Duodenal mucosa (tissue), 2 donors: ENCODE results near the gene XXYLT1.

ENCODE experiments used
- H3K27ac ChIP-seq: one replicate; pipeline ENCODE4 v1.7.0; 2013; ENCODE audit warnings: low read depth, low read length
- H3K27me3 ChIP-seq, 2 donors: one replicate each; pipeline ENCODE4 v1.7.0; 2013; ENCODE audit warnings: low read length in 2 of 2, control low read depth in 1 of 2; ENCODE audit not compliant: insufficient read depth in 2 of 2, control insufficient read depth in 1 of 2
- H3K36me3 ChIP-seq, 2 donors: one replicate each; pipeline ENCODE4 v1.7.0; 2013; ENCODE audit warnings: low read length in 2 of 2, control low read depth in 1 of 2; ENCODE audit not compliant: insufficient read depth in 2 of 2, control insufficient read depth in 1 of 2
- H3K4me1 ChIP-seq, 2 donors: one replicate each; pipeline ENCODE4 v1.7.0; 2013; ENCODE audit warnings: low read length in 2 of 2, control low read depth in 1 of 2; ENCODE audit not compliant: insufficient read depth in 2 of 2, control insufficient read depth in 1 of 2
- H3K4me3 ChIP-seq, 2 donors: one replicate each; pipeline ENCODE4 v1.7.0; 2013; ENCODE audit warnings: low read length in 2 of 2, low read depth in 1 of 2
- H3K9ac ChIP-seq, 2 donors: one replicate each; pipeline ENCODE4 v1.7.0; 2013; ENCODE audit warnings: low read length in 2 of 2, low read depth in 1 of 2
- H3K9me3 ChIP-seq, 2 donors: one replicate each; pipeline ENCODE4 v1.7.0; 2013; ENCODE audit warnings: low read length in 2 of 2, control low read depth in 1 of 2; ENCODE audit not compliant: control insufficient read depth in 1 of 2

XXYLT1 gene

GRCh38 chr3:195259154-195259474 lies 11.8 kb downstream of the XXYLT1 start:
- peak overlapping the region; percentile 28 to 73 for H3K9ac ChIP-seq
- H3K4me1 ChIP-seq: peaks cover 19 to 20% of the 10 kb centered on the region in 2 donors
- H3K9me3 ChIP-seq: no peaks in the 10 kb centered on the region
- peak overlapping the region; percentile 80 for H3K27ac ChIP-seq
- H3K27me3 ChIP-seq: no peaks in the 10 kb centered on the region
- peak overlapping the region; percentile 59 to 81 for H3K4me3 ChIP-seq
- no peaks in the 10 kb centered on the region for H3K36me3 ChIP-seq

- H3K4me3 ChIP-seq: no peak overlapping the region
- H3K4me1 ChIP-seq: peaks cover 19 to 20% of the 10 kb centered on the region in 2 donors
- H3K36me3 ChIP-seq: no peaks in the 10 kb centered on the region
- H3K27me3 ChIP-seq: no peaks in the 10 kb centered on the region
- no peaks in the 10 kb centered on the region for H3K9me3 ChIP-seq
- no peak overlapping the region for H3K27ac ChIP-seq
- peak overlapping the region; percentile 28 to 73 for H3K9ac ChIP-seq
These were observed 12.4 kb downstream of the XXYLT1 start for GRCh38 chr3:195258449-195259153.

- Histone ChIP-seq H3K36me3 (no peaks in the 10 kb centered on the region), H3K4me3 (no peak overlapping the region), H3K9me3 (no peaks in the 10 kb centered on the region), H3K9ac (no peak overlapping the region), H3K27me3 (no peaks in the 10 kb centered on the region), H3K27ac (no peak overlapping the region), H3K4me1 (peaks cover 19 to 20% of the 10 kb centered on the region in 2 donors)
These were observed 13.2 kb downstream of the XXYLT1 start for GRCh38 chr3:195257454-195258448.

- Histone ChIP-seq H3K4me1 (peaks cover 19 to 20% of the 10 kb centered on the region in 2 donors), H3K27me3 (no peaks in the 10 kb centered on the region)
These were observed 14.1 kb downstream of the XXYLT1 start for GRCh38 chr3:195256639-195257453.

GRCh38 chr3:195255571-195256501 lies 15.1 kb downstream of the XXYLT1 start:
- no peak overlapping the region for H3K9ac ChIP-seq
- H3K27ac ChIP-seq: no peak overlapping the region
- H3K9me3 ChIP-seq: no peaks in the 10 kb centered on the region
- H3K4me1 ChIP-seq: peaks cover 18 to 19% of the 10 kb centered on the region in 2 donors
- no peaks in the 10 kb centered on the region for H3K36me3 ChIP-seq
- no peaks in the 10 kb centered on the region for H3K27me3 ChIP-seq
- H3K4me3 ChIP-seq: no peak overlapping the region

More at GRCh38 chr3:195256639-195257453, 14.1 kb downstream of the XXYLT1 start:
- no peak overlapping the region for H3K4me3 ChIP-seq
- H3K9ac ChIP-seq: no peak overlapping the region
- no peak overlapping the region for H3K27ac ChIP-seq
- H3K36me3 ChIP-seq: no peaks in the 10 kb centered on the region
- no peaks in the 10 kb centered on the region for H3K9me3 ChIP-seq

GRCh38 chr3:195255176-195255500 lies 15.8 kb downstream of the XXYLT1 start:
- H3K27ac ChIP-seq: no peak overlapping the region
- H3K4me1 ChIP-seq: peaks cover 12 to 17% of the 10 kb centered on the region in 2 donors
- H3K9me3 ChIP-seq: no peaks in the 10 kb centered on the region
- H3K27me3 ChIP-seq: no peaks in the 10 kb centered on the region
- no peak overlapping the region for H3K9ac ChIP-seq
- H3K4me3 ChIP-seq: no peak overlapping the region
- no peaks in the 10 kb centered on the region for H3K36me3 ChIP-seq

GRCh38 chr3:195254454-195255175 lies 16.3 kb downstream of the XXYLT1 start:
- H3K27ac ChIP-seq: no peak overlapping the region
- no peak overlapping the region for H3K9ac ChIP-seq
- H3K4me1 ChIP-seq: peaks cover 12 to 17% of the 10 kb centered on the region in 2 donors
- no peaks in the 10 kb centered on the region for H3K27me3 ChIP-seq
- no peaks in the 10 kb centered on the region for H3K9me3 ChIP-seq
- H3K36me3 ChIP-seq: no peaks in the 10 kb centered on the region
- H3K4me3 ChIP-seq: no peak overlapping the region

- Histone ChIP-seq H3K9me3 (no peaks in the 10 kb centered on the region), H3K27ac (no peak overlapping the region), H3K4me1 (peaks cover 6 to 12% of the 10 kb centered on the region in 2 donors), H3K4me3 (no peak overlapping the region), H3K27me3 (no peaks in the 10 kb centered on the region), H3K36me3 (no peaks in the 10 kb centered on the region), H3K9ac (no peak overlapping the region)
These were observed 17.0 kb downstream of the XXYLT1 start for GRCh38 chr3:195253923-195254432.
